Ovary (tissue), 9 donors: Measurements from ENCODE around the gene ARHGAP10. TPM values are rescaled to one million over a fixed set of nuclear protein-coding genes. Genes with fewer than 3 reads are reported as not detected.

Source experiments
- DNase-seq, 5 donors: peaks; one replicate each; pipeline ENCODE4 v3.0.0-alpha.2; 2019 to 2020
- H3K27ac ChIP-seq, 2 donors: fragments of 200-600 bp; one replicate each; pipeline versions ENCODE4 v1.5.1 to v1.8.0; 2019 to 2022
- H3K27me3 ChIP-seq: fragments of 200-600 bp; one replicate; pipeline ENCODE4 v1.8.0; 2022
- H3K36me3 ChIP-seq: fragments of 200-600 bp; sonication (generic); one replicate; pipeline ENCODE4 v1.5.1; 2019
- H3K4me1 ChIP-seq: one replicate; pipeline ENCODE4 v1.8.1; 2013; ENCODE audit warnings: mild to moderate bottlenecking, moderate library complexity; ENCODE audit not compliant: insufficient read depth
- H3K4me3 ChIP-seq: fragments of 200-600 bp; sonication (generic); one replicate; pipeline ENCODE4 v1.5.1; 2017
- H3K9me3 ChIP-seq, 2 donors: fragments of 200-600 bp in 1 of 2; sonication (generic) in 1 of 2; one replicate each; pipeline versions ENCODE4 v1.5.1 to v1.8.1; 2013 to 2019; ENCODE audit warnings: mild to moderate bottlenecking in 1 of 2, moderate library complexity in 1 of 2
- EP300 ChIP-seq: sonication (generic); formaldehyde crosslinking; IDR thresholded peaks from one replicate; pipeline ENCODE4 v1.6.1; 2017; ENCODE audit warnings: antibody characterized with exemption
- POLR2A ChIP-seq: fragments of 450-650 bp; IDR thresholded peaks from one replicate; pipeline ENCODE4 v1.6.1; 2017; ENCODE audit warnings: antibody characterized with exemption, mild to moderate bottlenecking, moderate library complexity
- WGBS, 3 donors: extraction: QIAGEN DNeasy Blood & Tissue Kit in 1 of 3; methylation state at CpG; one replicate each; pipeline versions ENCODE4 v1.1.5 to v1.1.7; 2013 to 2017; 5-methylcytosine and 5-hydroxymethylcytosine counted together
- intact Hi-C, 4 donors: fragments of 100-400 bp; cut with DNase I; formaldehyde crosslinking; loops; one replicate each; pipeline versions ENCODE4 v1.11.0 to v1.15.1; 2022 to 2023
- polyA plus RNA-seq, 2 donors: library from polyadenylated mRNA; stranded (reverse); fragments of 200-250 nt in 1 of 2; fragments of 350-450 nt in 1 of 2; fragmentation: Illumina TruSeq in 1 of 2; extraction: RNeasy Lipid Tissue Mini Kit (QIAGEN cat#74804) in 1 of 2; gene quantifications; one replicate each; pipeline ENCODE4 v1.2.3, GENCODE V29; 2013 to 2014
- total RNA-seq, 7 donors: library from RNA; depleted of rRNA in 2 of 7; stranded (reverse); fragments of >200 nt in 2 of 7; fragmentation: NEBNext Ultra II Directional in 3 of 7; extraction: Animal tissue kit (Norgen Biotek cat#: 25700) in 3 of 7; gene quantifications; one replicate each; pipeline versions ENCODE4 v1.1.0 to v1.2.4, GENCODE V29; 2016 to 2023
- TF ChIP-seq, protein P1 (sequence below), 3 donors: fragments of 450-650 bp in 2 of 3; fragments of 200-600 bp in 1 of 3; IDR thresholded peaks; one replicate each; pipeline versions ENCODE4 v1.5.1 to v1.8.0; 2016 to 2022; ENCODE audit warnings: antibody characterized with exemption in 3 of 3, mild to moderate bottlenecking in 1 of 3
- donor health status: DM: no; HTN: no; CAD: no; lungs with moderate emphysema.
- donor health status: DM: no; HTN: no; CAD: no.
- donor health status: Bipolar disorder and iron deficiency.
- donor health status: DM: yes; HTN: yes; CAD: no.
- donor health status: DM: no; HTN: no; CAD: no.
- donor health status: DM: yes; HTN: yes; CAD: no.

ARHGAP10 gene
- total and polyA plus RNA-seq, 9 donors: 37.1 to 76.7 (median 63.8) TPM

DNA sequence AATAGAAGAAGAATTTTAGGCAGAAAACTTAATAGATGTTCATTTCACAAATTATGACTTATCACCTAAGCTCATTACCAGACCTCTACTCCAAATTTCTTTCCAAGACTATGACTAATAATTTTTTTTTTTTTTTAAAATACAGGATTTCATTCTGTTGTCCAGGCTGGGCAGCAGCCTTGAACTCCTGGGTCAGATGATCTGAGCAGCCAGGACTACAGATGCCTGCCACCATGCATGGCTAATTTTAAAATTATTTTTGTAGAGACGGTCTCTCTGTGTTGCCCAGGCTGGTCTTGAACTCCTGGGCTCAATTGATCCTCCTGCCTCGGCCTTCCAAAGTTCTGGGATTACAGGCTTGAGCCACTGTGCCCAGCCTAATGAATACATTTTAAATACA lies 119.2 kb downstream of the ARHGAP10 start:
- intact Hi-C loops: no loop called here
- WGBS, 3 donors: 48 to 60% (median 51%) methylated on average over 2 of the region's 2 CpGs
- Histone ChIP-seq H3K27ac (no peak overlapping the region), H3K36me3 (no peaks in the 10 kb centered on the region), H3K27me3 (no peaks in the 10 kb centered on the region), H3K4me3 (no peak overlapping the region), H3K4me1 (peaks cover 13% of the 10 kb centered on the region), H3K9me3 (no peaks in the 10 kb centered on the region)
- TF ChIP-seq POLR2A: no peak
- TF ChIP-seq, protein P1, sequence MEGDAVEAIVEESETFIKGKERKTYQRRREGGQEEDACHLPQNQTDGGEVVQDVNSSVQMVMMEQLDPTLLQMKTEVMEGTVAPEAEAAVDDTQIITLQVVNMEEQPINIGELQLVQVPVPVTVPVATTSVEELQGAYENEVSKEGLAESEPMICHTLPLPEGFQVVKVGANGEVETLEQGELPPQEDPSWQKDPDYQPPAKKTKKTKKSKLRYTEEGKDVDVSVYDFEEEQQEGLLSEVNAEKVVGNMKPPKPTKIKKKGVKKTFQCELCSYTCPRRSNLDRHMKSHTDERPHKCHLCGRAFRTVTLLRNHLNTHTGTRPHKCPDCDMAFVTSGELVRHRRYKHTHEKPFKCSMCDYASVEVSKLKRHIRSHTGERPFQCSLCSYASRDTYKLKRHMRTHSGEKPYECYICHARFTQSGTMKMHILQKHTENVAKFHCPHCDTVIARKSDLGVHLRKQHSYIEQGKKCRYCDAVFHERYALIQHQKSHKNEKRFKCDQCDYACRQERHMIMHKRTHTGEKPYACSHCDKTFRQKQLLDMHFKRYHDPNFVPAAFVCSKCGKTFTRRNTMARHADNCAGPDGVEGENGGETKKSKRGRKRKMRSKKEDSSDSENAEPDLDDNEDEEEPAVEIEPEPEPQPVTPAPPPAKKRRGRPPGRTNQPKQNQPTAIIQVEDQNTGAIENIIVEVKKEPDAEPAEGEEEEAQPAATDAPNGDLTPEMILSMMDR (IDR thresholded peaks at IDR 0.05): no peak
- TF ChIP-seq EP300: no peak
- DNase-seq: peak in 4 of 5 donors; percentile 52 to 59 (median 55)

DNA sequence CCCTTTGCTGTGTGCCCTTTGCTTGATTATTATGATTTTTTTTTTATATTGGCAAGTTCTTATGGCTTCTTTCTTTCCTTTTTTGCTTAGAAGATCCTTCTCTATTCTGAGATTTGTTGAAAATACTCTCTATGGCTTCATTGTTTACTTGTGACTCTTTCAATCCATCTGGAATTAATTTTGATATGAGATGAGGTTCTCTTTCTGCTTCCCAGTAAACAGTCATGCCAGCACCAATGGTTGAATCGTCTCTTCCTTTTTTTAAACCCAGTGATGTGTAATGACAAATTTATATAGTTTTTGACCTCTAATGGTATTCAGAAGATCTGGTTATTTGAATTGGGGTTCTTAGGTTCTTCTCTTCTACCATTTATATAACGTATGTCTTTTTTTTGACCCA lies 121.8 kb downstream of the ARHGAP10 start:
- Histone ChIP-seq H3K27me3 (no peaks in the 10 kb centered on the region), H3K4me3 (no peak overlapping the region), H3K4me1 (peaks cover 14% of the 10 kb centered on the region), H3K9me3 (no peaks in the 10 kb centered on the region), H3K36me3 (no peaks in the 10 kb centered on the region), H3K27ac (peak overlapping the region in 1 of 2 donors; percentile 26)
- intact Hi-C loops: no loop called here
- DNase-seq: no peak
- WGBS, 3 donors: 51 to 56% (median 54%) methylated on average over 2 of the region's 2 CpGs
- TF ChIP-seq POLR2A (no peak), EP300 (no peak)
- TF ChIP-seq, protein P1 (IDR thresholded peaks at IDR 0.05): no peak

DNA sequence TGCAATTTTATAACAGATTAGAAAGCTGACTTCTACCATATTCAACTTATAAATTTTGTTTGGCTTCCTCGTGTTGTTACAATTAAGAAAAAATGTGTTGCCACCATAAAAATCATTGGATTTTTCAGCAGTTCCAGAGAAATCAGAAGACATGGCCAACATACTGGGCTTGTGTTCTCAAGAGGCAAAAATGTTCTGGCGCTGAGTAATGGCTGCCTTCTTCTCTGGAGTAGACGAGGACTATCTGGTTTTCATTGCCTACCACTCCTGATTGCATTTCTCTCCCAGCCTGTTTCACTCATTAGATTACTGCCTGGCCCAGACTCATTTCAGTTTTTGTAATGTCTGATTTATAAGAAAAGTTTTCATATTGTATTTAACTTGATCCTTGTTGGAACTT lies 122.3 kb downstream of the ARHGAP10 start:
- peaks cover 14% of the 10 kb centered on the region for H3K4me1 ChIP-seq
- DNase-seq: no peak
- no peaks in the 10 kb centered on the region for H3K27me3 ChIP-seq
- H3K4me3 ChIP-seq: no peak overlapping the region
- H3K36me3 ChIP-seq: no peaks in the 10 kb centered on the region
- H3K27ac ChIP-seq: peak overlapping the region; percentile 11 to 26
- TF ChIP-seq, protein P1 (IDR thresholded peaks at IDR 0.05): no peak
- no peak for TF ChIP-seq EP300
- no peak for TF ChIP-seq POLR2A
- WGBS, 3 donors: 48 to 67% (median 60%) methylated on average over 3 of the region's 3 CpGs
- intact Hi-C loops: no loop called here
- H3K9me3 ChIP-seq: no peaks in the 10 kb centered on the region

DNA sequence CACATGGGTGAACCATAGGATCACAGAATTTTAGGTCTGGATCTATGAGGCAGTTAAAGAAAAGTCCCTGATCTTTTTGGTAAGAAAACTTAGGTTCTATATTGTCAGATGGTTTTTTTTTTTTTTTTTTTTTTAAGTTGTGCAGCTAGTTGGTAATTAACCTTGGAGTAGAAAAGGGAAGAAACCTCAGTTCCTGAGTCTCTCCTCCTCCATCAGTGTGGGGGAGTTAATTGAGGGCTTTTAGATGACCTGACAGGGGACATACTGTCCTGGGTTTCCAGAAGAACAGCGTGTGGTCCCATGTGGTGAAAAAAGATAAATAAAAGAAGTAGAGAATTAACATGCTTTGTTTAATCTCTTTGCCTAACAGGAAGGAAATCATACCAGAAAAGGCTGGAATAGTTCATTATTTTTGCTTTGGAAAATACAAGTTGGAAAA lies 123.7 kb downstream of the ARHGAP10 start:
- no peaks in the 10 kb centered on the region for H3K36me3 ChIP-seq
- DNase-seq: peak in 1 of 5 donors; percentile 35
- no peak overlapping the region for H3K4me3 ChIP-seq
- H3K9me3 ChIP-seq: no peaks in the 10 kb centered on the region
- 0 to 9% (median 3%) methylated on average over 1 of the region's 1 CpG for WGBS, 3 donors
- TF ChIP-seq EP300: no peak
- no peak for TF ChIP-seq POLR2A
- TF ChIP-seq, protein P1 (IDR thresholded peaks at IDR 0.05): no peak
- peak overlapping the region; percentile 19 to 36 for H3K27ac ChIP-seq
- intact Hi-C loops: loop anchor here in 1 of 4 donors (5.0 kb wide), 1 partner anchor 123 kb away; the partner anchor contains the start of gene ARHGAP10
- no peaks in the 10 kb centered on the region for H3K27me3 ChIP-seq
- peaks cover 16% of the 10 kb centered on the region for H3K4me1 ChIP-seq
